Nephron progenitor cell (in vitro differentiated cells): Measurements from ENCODE around the gene PAH.

ENCODE experiments used
- DNase-seq: peaks from one replicate; pipeline ENCODE4 v3.0.0; 2021
- H3K27ac Mint-ChIP-seq: 2 replicates; pipeline ENCODE4 v1.8.0; 2021; ENCODE audit warnings: mild to moderate bottlenecking, moderate library complexity, mixed read lengths
- H3K27me3 Mint-ChIP-seq: 2 replicates; pipeline ENCODE4 v1.8.0; 2021; ENCODE audit warnings: mild to moderate bottlenecking, low read depth, mixed read lengths; ENCODE audit not compliant: poor library complexity
- H3K36me3 Mint-ChIP-seq: 2 replicates; pipeline ENCODE4 v1.8.0; 2021; ENCODE audit warnings: low read depth, mixed read lengths
- H3K4me1 Mint-ChIP-seq: 2 replicates; pipeline ENCODE4 v1.8.0; 2021; ENCODE audit warnings: mixed read lengths
- H3K4me3 Mint-ChIP-seq: 2 replicates; pipeline ENCODE4 v1.8.0; 2021; ENCODE audit warnings: mild to moderate bottlenecking, moderate library complexity, mixed read lengths
- H3K9me3 Mint-ChIP-seq: 2 replicates; pipeline ENCODE4 v1.8.0; 2021; ENCODE audit warnings: mild to moderate bottlenecking, moderate library complexity, mixed read lengths
- TF ChIP-seq, protein P1 (sequence below): fragments of 200-600 bp; sonication (generic); IDR thresholded peaks from 2 replicates; pipeline ENCODE4 v1.5.0; 2021; ENCODE audit warnings: antibody characterized with exemption

Gene PAH

DNA sequence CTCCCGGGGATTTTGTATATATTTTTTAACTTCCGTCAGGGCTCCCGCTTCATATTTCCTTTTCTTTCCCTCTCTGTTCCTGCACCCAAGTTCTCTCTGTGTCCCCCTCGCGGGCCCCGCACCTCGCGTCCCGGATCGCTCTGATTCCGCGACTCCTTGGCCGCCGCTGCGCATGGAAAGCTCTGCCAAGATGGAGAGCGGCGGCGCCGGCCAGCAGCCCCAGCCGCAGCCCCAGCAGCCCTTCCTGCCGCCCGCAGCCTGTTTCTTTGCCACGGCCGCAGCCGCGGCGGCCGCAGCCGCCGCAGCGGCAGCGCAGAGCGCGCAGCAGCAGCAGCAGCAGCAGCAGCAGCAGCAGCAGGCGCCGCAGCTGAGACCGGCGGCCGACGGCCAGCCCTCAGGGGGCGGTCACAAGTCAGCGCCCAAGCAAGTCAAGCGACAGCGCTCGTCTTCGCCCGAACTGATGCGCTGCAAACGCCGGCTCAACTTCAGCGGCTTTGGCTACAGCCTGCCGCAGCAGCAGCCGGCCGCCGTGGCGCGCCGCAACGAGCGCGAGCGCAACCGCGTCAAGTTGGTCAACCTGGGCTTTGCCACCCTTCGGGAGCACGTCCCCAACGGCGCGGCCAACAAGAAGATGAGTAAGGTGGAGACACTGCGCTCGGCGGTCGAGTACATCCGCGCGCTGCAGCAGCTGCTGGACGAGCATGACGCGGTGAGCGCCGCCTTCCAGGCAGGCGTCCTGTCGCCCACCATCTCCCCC is 41.2 kb upstream of the PAH start:
- TF ChIP-seq, protein P1, sequence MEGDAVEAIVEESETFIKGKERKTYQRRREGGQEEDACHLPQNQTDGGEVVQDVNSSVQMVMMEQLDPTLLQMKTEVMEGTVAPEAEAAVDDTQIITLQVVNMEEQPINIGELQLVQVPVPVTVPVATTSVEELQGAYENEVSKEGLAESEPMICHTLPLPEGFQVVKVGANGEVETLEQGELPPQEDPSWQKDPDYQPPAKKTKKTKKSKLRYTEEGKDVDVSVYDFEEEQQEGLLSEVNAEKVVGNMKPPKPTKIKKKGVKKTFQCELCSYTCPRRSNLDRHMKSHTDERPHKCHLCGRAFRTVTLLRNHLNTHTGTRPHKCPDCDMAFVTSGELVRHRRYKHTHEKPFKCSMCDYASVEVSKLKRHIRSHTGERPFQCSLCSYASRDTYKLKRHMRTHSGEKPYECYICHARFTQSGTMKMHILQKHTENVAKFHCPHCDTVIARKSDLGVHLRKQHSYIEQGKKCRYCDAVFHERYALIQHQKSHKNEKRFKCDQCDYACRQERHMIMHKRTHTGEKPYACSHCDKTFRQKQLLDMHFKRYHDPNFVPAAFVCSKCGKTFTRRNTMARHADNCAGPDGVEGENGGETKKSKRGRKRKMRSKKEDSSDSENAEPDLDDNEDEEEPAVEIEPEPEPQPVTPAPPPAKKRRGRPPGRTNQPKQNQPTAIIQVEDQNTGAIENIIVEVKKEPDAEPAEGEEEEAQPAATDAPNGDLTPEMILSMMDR, result no peak
- Mint-ChIP-seq H3K4me3 (peak overlapping the region; percentile 86), H3K9me3 (peaks cover 10% of the 10 kb centered on the region), H3K27me3 (peaks cover 100% of the 10 kb centered on the region), H3K4me1 (peaks cover 44% of the 10 kb centered on the region), H3K27ac (no peak overlapping the region), H3K36me3 (no peaks in the 10 kb centered on the region)
- DNase-seq, result peak; percentile 77

DNA sequence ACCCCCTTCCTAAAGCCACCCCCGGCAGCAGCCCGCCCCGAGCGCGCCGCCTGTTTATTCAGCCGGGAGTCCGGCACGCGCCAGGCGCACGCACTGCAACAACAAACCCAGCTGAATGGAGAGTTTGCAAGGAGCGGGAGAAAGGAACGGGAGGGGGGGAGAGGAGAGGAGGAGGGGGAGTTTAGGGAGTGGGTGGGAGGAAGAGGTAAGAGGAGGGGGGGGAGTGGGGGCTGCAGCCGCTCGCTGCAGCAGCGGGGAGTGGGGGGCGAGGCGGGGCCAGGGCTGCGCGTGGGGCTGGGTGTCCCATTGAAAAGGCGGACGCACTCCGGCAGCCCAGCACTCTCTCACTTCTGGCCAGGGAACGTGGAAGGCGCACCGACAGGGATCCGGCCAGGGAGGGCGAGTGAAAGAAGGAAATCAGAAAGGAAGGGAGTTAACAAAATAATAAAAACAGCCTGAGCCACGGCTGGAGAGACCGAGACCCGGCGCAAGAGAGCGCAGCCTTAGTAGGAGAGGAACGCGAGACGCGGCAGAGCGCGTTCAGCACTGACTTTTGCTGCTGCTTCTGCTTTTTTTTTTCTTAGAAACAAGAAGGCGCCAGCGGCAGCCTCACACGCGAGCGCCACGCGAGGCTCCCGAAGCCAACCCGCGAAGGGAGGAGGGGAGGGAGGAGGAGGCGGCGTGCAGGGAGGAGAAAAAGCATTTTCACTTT is 40.5 kb upstream of the PAH start, which contains the start of gene ASCL1:
Gene ASCL1 (plus strand): TSS at position 336 of the 712 bp plus-strand sequence. CDS start 571 bp downstream, outside the sequence.
- TF ChIP-seq, protein P1, result no peak
- no peaks in the 10 kb centered on the region for H3K36me3 Mint-ChIP-seq
- H3K4me3 Mint-ChIP-seq, result peak within 1 kb of the TSS; percentile 86
- H3K9me3 Mint-ChIP-seq, result peaks cover 2% of the 10 kb centered on the region
- peak; percentile 44 for DNase-seq
- no peak within 1 kb of the TSS for H3K27ac Mint-ChIP-seq
- H3K27me3 Mint-ChIP-seq, result peaks cover 100% of the 10 kb centered on the region
- peaks cover 42% of the 10 kb centered on the region for H3K4me1 Mint-ChIP-seq

DNA sequence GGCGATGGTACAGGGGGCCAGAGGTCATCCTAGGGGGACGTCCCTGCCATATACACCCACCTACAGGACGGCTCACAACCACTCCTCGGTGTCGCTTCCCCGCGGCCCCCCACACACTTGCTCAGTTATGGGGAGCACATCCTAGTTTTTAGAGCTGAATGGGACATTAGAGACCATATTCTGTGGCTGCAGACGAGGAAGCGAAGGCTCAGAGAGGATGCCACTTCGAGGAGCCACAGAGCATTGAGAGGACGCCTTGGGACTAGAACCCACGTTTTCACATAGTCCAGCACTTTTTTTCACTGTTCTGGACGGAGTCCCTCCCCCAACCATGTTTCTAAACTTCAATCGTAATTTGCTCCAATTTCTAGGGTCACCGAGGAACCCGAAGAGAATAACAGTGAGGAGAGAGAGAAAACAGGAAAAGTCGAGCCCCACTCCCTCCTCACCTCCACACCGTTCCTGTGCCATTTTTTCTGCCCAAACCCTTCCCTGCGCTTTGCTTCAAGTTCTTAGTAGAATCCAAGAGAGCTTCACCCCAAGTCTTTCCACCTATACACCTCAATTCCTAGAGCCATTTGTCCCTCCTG is 39.8 kb upstream of the PAH start:
- peaks cover under 1% of the 10 kb centered on the region for H3K9me3 Mint-ChIP-seq
- no peak for DNase-seq
- H3K27ac Mint-ChIP-seq, result no peak overlapping the region
- peaks cover 38% of the 10 kb centered on the region for H3K4me1 Mint-ChIP-seq
- H3K4me3 Mint-ChIP-seq, result peak overlapping the region; percentile 86
- peaks cover 100% of the 10 kb centered on the region for H3K27me3 Mint-ChIP-seq
- no peaks in the 10 kb centered on the region for H3K36me3 Mint-ChIP-seq
- TF ChIP-seq, protein P1, result no peak

DNA sequence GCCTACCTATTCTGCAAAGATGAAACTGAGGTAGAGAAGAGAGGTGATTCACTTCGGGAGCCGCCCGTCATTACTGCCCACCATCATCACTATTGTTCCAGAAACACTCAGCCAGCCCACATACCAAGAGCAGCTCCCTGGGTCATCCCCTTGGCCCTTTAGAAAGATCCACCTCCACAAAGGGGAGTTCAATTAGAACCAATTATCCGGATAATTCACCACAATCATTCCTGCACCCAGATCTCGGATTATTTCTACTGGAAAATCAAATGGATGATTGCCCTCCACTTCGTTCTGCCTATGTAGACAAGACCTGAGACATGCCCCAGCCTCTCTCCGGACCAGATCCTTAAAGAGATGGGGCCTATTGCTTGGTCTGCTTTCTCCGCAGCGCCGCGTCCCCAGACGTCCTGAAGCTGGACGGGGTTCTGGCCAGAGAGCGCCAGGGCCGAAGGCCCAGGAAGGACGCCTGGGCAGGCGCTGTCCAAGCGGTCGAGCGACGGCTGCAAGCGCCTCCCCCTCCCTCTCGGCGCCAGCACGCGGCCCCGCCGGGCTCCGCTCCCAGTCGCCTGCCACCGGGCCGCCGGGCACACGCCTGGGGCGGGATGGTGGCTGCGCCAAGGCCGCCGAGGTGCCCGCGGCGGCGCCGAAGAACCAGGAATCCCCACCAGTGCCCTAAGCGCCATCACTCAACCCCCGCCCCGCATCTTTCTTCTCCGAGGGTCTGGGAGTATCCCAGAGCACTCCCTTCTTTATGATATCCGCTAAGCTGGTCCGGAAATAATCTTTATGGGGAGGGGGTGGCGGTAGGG is 39.1 kb upstream of the PAH start:
- H3K4me1 Mint-ChIP-seq, result peaks cover 32% of the 10 kb centered on the region
- no peak overlapping the region for H3K27ac Mint-ChIP-seq
- peaks cover 3% of the 10 kb centered on the region for H3K9me3 Mint-ChIP-seq
- peaks cover 100% of the 10 kb centered on the region for H3K27me3 Mint-ChIP-seq
- H3K36me3 Mint-ChIP-seq, result no peaks in the 10 kb centered on the region
- TF ChIP-seq, protein P1, result no peak
- peak; percentile 57 for DNase-seq
- H3K4me3 Mint-ChIP-seq, result peak overlapping the region; percentile 86

DNA sequence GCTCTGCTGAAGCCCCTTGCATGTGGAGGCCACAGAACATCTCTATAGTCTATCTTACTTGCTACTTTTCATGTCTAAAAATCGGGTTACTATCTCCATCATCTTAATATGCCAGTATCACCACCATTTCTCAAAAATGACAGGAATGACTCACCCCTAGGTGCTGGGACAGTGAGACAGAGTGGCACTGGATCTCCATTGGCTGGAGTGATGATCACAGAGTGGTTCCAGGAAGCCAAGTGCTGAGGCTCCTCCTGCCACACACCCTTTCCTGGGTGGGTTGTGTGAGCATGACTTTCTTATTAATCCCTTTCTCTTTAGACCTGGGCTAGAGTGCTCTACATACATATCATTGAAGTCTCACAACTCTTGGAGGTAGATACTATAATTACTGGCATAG is 37.1 kb upstream of the PAH start:
- TF ChIP-seq, protein P1, result no peak
- peaks cover 3% of the 10 kb centered on the region for H3K9me3 Mint-ChIP-seq
- H3K27ac Mint-ChIP-seq, result no peak overlapping the region
- H3K36me3 Mint-ChIP-seq, result no peaks in the 10 kb centered on the region
- DNase-seq, result no peak
- no peak overlapping the region for H3K4me3 Mint-ChIP-seq
- H3K4me1 Mint-ChIP-seq, result peaks cover 41% of the 10 kb centered on the region
- peaks cover 100% of the 10 kb centered on the region for H3K27me3 Mint-ChIP-seq
